A549 (cell line): ENCODE data around the gene RBM47.

Experiments
- EP300 ChIP-seq, 2 experiments: fragments of >200 bp; sonication (Bioruptor Twin); formaldehyde crosslinking; IDR thresholded peaks; 2 replicates in 1 of 2; 3 replicates in 1 of 2; pipeline ENCODE4 v1.6.1; 2016 to 2017
- FOSL2 ChIP-seq, 2 experiments: fragments of 450-650 bp in 1 of 2; fragments of >200 bp in 1 of 2; sonication (Bioruptor Twin) in 1 of 2; formaldehyde crosslinking; IDR thresholded peaks; 2 replicates each; pipeline versions ENCODE4 v1.5.0 to v1.6.1; 2016 to 2020; ENCODE audit warnings: mild to moderate bottlenecking in 1 of 2, moderate library complexity in 1 of 2
- HMGXB4 ChIP-seq: fragments of 250-450 bp; sonication (Bioruptor Pico); IDR thresholded peaks from 2 replicates; pipeline ENCODE4 v1.5.0; 2021; ENCODE audit warnings: mild to moderate bottlenecking, moderate library complexity, borderline replicate concordance
- MAX ChIP-seq: IDR thresholded peaks from 2 replicates; pipeline ENCODE4 v1.6.1; 2012
- NPAS2 ChIP-seq: fragments of 250-450 bp; sonication (Bioruptor Pico); IDR thresholded peaks from 2 replicates; pipeline ENCODE4 v1.8.0; 2022; ENCODE audit warnings: mild to moderate bottlenecking, moderate library complexity, borderline replicate concordance
- POLR2A ChIP-seq: IDR thresholded peaks from 2 replicates; pipeline ENCODE4 v1.6.1; 2012; ENCODE audit warnings: mild to moderate bottlenecking, low read length
- SMC3 ChIP-seq: fragments of >200 bp; sonication (Bioruptor Twin); formaldehyde crosslinking; IDR thresholded peaks from 3 replicates; pipeline ENCODE4 v1.6.1; 2018; ENCODE audit warnings: inconsistent platforms
- TP53 ChIP-seq: fragments of 250-450 bp; sonication (Bioruptor Pico); IDR thresholded peaks from 2 replicates; pipeline ENCODE4 v1.5.0; 2021; ENCODE audit warnings: mild to moderate bottlenecking, moderate library complexity
- TF ChIP-seq, protein P1 (sequence below): fragments of >200 bp; sonication (Bioruptor Twin); formaldehyde crosslinking; IDR thresholded peaks from 3 replicates; pipeline ENCODE4 v1.5.1; 2016

- TF ChIP-seq, protein P1, sequence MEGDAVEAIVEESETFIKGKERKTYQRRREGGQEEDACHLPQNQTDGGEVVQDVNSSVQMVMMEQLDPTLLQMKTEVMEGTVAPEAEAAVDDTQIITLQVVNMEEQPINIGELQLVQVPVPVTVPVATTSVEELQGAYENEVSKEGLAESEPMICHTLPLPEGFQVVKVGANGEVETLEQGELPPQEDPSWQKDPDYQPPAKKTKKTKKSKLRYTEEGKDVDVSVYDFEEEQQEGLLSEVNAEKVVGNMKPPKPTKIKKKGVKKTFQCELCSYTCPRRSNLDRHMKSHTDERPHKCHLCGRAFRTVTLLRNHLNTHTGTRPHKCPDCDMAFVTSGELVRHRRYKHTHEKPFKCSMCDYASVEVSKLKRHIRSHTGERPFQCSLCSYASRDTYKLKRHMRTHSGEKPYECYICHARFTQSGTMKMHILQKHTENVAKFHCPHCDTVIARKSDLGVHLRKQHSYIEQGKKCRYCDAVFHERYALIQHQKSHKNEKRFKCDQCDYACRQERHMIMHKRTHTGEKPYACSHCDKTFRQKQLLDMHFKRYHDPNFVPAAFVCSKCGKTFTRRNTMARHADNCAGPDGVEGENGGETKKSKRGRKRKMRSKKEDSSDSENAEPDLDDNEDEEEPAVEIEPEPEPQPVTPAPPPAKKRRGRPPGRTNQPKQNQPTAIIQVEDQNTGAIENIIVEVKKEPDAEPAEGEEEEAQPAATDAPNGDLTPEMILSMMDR: no peak
- TF ChIP-seq EP300 (IDR thresholded peaks at IDR 0.05) (no peak), NPAS2 (CRISPR knock-in tag) (no peak), TP53 (CRISPR knock-in tag) (no peak), FOSL2 (IDR thresholded peaks at IDR 0.05) (no peak), FOSL2 (CRISPR knock-in tag; IDR thresholded peaks at IDR 0.05) (no peak), HMGXB4 (no peak), MAX (no peak), SMC3 (no peak), POLR2A (no peak)
Observed at GRCh38 chr4:40373636-40374035, 256.0 kb downstream of the RBM47 start.
